HepG2 (cell line): Measurements from ENCODE around the gene ZC3H7B. TPM values are rescaled to one million over a fixed set of nuclear protein-coding genes. Genes with fewer than 3 reads are reported as not detected.

ENCODE experiments used
- ATF1 ChIP-seq: IDR thresholded peaks from 2 replicates; pipeline ENCODE4 v1.6.1; 2016; ENCODE audit warnings: mild to moderate bottlenecking, control low read depth
- BCLAF1 ChIP-seq: fragments of 450-650 bp; IDR thresholded peaks from 2 replicates; pipeline ENCODE4 v1.6.1; 2017; ENCODE audit warnings: mild to moderate bottlenecking
- CHD2 ChIP-seq: IDR thresholded peaks from 2 replicates; pipeline ENCODE4 v1.6.1; 2011; ENCODE audit warnings: low read depth, low read length, improper control_type of control experiment
- DNMT1 ChIP-seq: sonication (generic); formaldehyde crosslinking; IDR thresholded peaks from 2 replicates; pipeline ENCODE4 v1.5.1; 2020; ENCODE audit warnings: mild to moderate bottlenecking, missing genetic modification reagents
- HOXD1 ChIP-seq: sonication (generic); formaldehyde crosslinking; IDR thresholded peaks from 2 replicates; pipeline ENCODE4 v1.5.0; 2020; ENCODE audit warnings: missing genetic modification reagents
- NCOA2 ChIP-seq: sonication (generic); formaldehyde crosslinking; IDR thresholded peaks from 2 replicates; pipeline ENCODE4 v1.8.0; 2022; ENCODE audit warnings: inconsistent platforms
- NFYC ChIP-seq: IDR thresholded peaks from 2 replicates; pipeline ENCODE4 v1.6.1; 2016; ENCODE audit warnings: missing genetic modification reagents, missing compliant biosample characterization
- NR1H2 ChIP-seq: sonication (generic); formaldehyde crosslinking; IDR thresholded peaks from 2 replicates; pipeline ENCODE4 v1.8.1; 2022; ENCODE audit warnings: low read depth, missing genetic modification reagents, borderline replicate concordance
- PPARG ChIP-seq: conservative IDR thresholded peaks from 2 replicates; pipeline ENCODE4 v1.6.1; 2016; ENCODE audit warnings: missing biosample characterization, missing genetic modification reagents
- RAD51 ChIP-seq: fragments of 450-650 bp; IDR thresholded peaks from 2 replicates; pipeline ENCODE4 v1.6.1; 2016; ENCODE audit warnings: borderline replicate concordance
- SALL1 ChIP-seq: sonication (generic); formaldehyde crosslinking; IDR thresholded peaks from 2 replicates; pipeline ENCODE4 v1.8.0; 2022; ENCODE audit warnings: mild to moderate bottlenecking, missing genetic modification reagents
- SRSF9 ChIP-seq: fragments of 200-400 bp; formaldehyde crosslinking; IDR thresholded peaks from 2 replicates; pipeline ENCODE4 v1.6.1; 2018; ENCODE audit warnings: borderline replicate concordance, mild to moderate bottlenecking, low read depth, low read length; ENCODE audit not compliant: insufficient read depth, poor library complexity, severe bottlenecking
- TBX3 ChIP-seq: fragments of 450-650 bp; IDR thresholded peaks from 2 replicates; pipeline ENCODE4 v1.6.1; 2017; ENCODE audit warnings: antibody characterized with exemption, mild to moderate bottlenecking, inconsistent platforms, borderline replicate concordance
- TEAD2 ChIP-seq: sonication (generic); formaldehyde crosslinking; IDR thresholded peaks from 2 replicates; pipeline ENCODE4 v1.9.0; 2021; ENCODE audit warnings: missing genetic modification reagents
- TFE3 ChIP-seq: IDR thresholded peaks from 2 replicates; pipeline ENCODE4 v1.6.1; 2016
- THAP9 ChIP-seq: sonication (generic); formaldehyde crosslinking; IDR thresholded peaks from 2 replicates; pipeline ENCODE4; 2020; ENCODE audit warnings: missing genetic modification reagents, mild to moderate bottlenecking, borderline replicate concordance
- XRCC5 ChIP-seq: fragments of 200-400 bp; formaldehyde crosslinking; optimal IDR thresholded peaks from 2 replicates; pipeline ENCODE3; 2017; ENCODE audit warnings: mild to moderate bottlenecking, low read length
- ZBTB38 ChIP-seq: sonication (generic); formaldehyde crosslinking; IDR thresholded peaks from 2 replicates; pipeline ENCODE4 v1.5.1; 2020; ENCODE audit warnings: mild to moderate bottlenecking, missing genetic modification reagents
- ZNF160 ChIP-seq: sonication (generic); formaldehyde crosslinking; IDR thresholded peaks from 2 replicates; pipeline ENCODE4 v1.8.0; 2022; ENCODE audit warnings: mild to moderate bottlenecking, inconsistent platforms, missing genetic modification reagents
- ZNF749 ChIP-seq: sonication (generic); formaldehyde crosslinking; IDR thresholded peaks from 2 replicates; pipeline ENCODE4 v1.8.0; 2022; ENCODE audit warnings: mild to moderate bottlenecking, missing genetic modification reagents, moderate library complexity, borderline replicate concordance
- ZNF768 ChIP-seq: sonication (generic); formaldehyde crosslinking; IDR thresholded peaks from 2 replicates; pipeline ENCODE4 v1.4.0; 2020; ENCODE audit warnings: missing genetic modification reagents
- ZNF780A ChIP-seq: sonication (generic); formaldehyde crosslinking; IDR thresholded peaks from 2 replicates; pipeline ENCODE4 v1.8.0; 2022; ENCODE audit warnings: mild to moderate bottlenecking, missing genetic modification reagents, moderate library complexity
- polyA plus RNA-seq, 8 experiments: library from polyadenylated mRNA; depleted of rRNA in 3 of 8; stranded (reverse) in 7 of 8; unstranded in 1 of 8; fragments of >200 nt; fragmentation: Illumina TruSeq in 4 of 8; extraction: Trizol in 4 of 8; gene quantifications; 2 replicates each; pipeline versions ENCODE4 v1.2.1 to v1.2.3, GENCODE V29; 2011 to 2016; ENCODE audit warnings: low read depth in 4 of 8, missing spikeins in 1 of 8, mixed read lengths in 1 of 8; ENCODE audit not compliant: insufficient read depth in 1 of 8
- total RNA-seq, 5 experiments: library from RNA; depleted of rRNA; stranded (reverse); fragments of >200 nt; fragmentation: Illumina TruSeq; extraction: Trizol; gene quantifications; 2 replicates each; pipeline ENCODE4 v1.2.3, GENCODE V29; 2016; ENCODE audit warnings: low read depth in 1 of 5

The ZC3H7B gene
- total and polyA plus RNA-seq, 2 of the 13 experiments (the other 11 are each of a cell fraction or from before 2014, with no cell fraction given): 26.4 to 37.2 TPM

- TF ChIP-seq HOXD1 (peak; percentile 74), RAD51 (no peak), DNMT1 (CRISPR knock-in tag) (no peak), CHD2 (peak; percentile 61; the same call in 1 of the 2 replicates), TFE3 (no peak), TEAD2 (CRISPR knock-in tag) (no peak), XRCC5 (peak; percentile 86), ATF1 (peak; percentile 83), SALL1 (peak; percentile 29; the same call in 1 of the 2 replicates), ZNF160 (CRISPR knock-in tag) (peak; percentile 57; the same call in 1 of the 2 replicates), SRSF9 (no peak), BCLAF1 (no peak), ZBTB38 (CRISPR knock-in tag) (0 out of 2 replicates have a peak, but pooled peaks have one; percentile 8), NFYC (CRISPR knock-in tag) (peak; percentile 85), NCOA2 (CRISPR knock-in tag) (no peak), ZNF749 (CRISPR knock-in tag) (peak; percentile 38; the same call in 1 of the 2 replicates), THAP9 (CRISPR knock-in tag) (peak; percentile 76; the same call in 1 of the 2 replicates), ZNF780A (no peak), NR1H2 (no peak), ZNF768 (CRISPR knock-in tag) (no peak; the same call in 1 of the 2 replicates), PPARG (CRISPR knock-in tag) (no peak), TBX3 (no peak)
These were observed 15.3 kb upstream of the ZC3H7B start, which contains the start of gene RANGAP1 (continued) for GRCh38 chr22:41285820-41286638.
